HG02610 (cell line): ENCODE results near the gene SEC16A.

Experiments used
- ATAC-seq: cut with Tn5 transposase; IDR thresholded peaks from one replicate; pipeline ENCODE4 v1.9.1; 2021; ENCODE audit warnings: mild to moderate bottlenecking, moderate library complexity; ENCODE audit not compliant: unreplicated experiment

Gene SEC16A

DNA sequence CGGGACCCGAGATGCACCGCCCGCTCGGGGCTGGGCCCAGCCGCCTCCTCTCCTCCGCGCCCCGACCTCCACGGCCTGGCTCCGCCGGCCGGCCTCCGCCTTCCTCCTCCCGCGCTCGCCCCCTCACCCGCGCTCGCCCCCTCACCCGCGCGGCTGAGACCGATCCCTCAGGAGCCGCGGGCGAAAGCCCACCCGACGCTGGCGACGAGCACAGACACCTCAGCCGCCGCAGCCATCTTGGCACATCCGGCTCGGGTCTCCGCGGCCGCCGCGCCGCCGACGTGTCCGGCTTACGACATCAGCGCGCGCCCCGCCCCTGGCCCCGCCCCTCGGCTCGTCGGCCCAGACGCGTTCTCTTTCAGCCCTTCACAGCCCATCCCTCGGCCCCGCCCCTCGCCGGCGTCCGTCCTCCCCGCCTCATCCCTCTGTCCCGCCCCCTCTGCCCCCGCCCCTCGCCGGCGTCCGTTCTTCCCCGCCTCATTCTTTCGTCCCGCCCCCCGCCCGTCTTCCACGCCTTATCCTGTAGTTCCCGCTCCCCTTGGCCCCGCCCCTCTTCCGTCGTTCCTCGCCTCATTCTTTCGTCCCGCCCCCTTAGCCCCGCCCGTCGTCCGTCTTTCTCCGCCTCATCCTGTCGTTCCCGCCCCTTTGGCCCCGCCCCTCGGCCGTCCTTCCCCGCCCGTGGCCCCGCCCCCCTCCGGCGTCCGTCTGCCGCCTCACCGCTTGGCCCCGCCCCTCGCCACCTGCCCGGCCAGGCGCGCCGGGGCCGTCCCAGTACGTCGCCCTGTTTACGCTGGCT, at the start of gene SEC16A:
TSS of gene SEC16A (minus strand) at position 248 of the 796 bp plus-strand sequence. CDS start 5,425 bp downstream, outside the sequence.
- peak; percentile 60 for ATAC-seq

DNA sequence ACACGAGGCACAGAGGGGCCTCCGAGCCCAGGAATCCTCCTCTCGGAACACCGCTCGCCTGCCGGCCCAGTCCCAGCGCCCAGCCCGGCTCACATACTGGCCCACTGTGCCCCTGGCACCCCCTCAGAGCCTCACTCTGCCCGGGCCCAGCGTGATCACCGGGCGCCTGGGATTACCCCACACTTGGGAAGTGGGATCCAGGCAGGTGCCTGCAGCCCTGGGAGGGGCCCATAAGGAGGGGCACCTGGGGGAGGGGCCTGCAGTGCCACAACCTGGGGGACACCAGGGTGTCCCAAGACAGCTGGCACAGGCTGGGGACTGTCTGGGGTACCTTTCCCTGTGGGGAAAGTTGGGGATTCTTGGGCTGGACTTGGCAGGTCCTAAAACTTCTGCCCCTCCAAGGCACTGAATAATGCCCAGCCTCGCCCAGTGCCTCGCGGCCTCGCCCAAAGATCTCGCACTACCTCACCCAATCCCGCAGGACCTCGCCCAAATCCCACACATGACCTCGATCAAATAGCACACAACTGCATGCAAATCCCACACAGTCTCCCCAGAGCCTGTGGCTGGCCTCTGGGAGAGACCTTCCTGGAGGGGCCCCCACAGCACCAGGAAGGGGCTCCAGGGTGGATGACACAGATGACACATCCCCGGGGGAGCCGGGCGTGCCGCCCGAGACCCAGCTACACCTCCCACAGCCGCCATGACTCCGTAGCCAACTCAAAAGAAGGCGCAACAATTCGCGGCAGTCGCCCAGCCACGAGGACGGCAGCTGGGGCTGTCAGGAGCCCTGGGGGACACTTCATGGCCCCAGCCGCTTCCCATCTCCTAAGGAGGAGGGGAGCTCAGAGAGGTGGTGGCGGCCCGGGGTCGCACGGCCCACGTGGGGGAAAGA, 49.3 kb upstream of the SEC16A start:
- no peak for ATAC-seq

GRCh38 chr9:136531186-136531903, 48.5 kb upstream of the SEC16A start:
- no peak for ATAC-seq

DNA sequence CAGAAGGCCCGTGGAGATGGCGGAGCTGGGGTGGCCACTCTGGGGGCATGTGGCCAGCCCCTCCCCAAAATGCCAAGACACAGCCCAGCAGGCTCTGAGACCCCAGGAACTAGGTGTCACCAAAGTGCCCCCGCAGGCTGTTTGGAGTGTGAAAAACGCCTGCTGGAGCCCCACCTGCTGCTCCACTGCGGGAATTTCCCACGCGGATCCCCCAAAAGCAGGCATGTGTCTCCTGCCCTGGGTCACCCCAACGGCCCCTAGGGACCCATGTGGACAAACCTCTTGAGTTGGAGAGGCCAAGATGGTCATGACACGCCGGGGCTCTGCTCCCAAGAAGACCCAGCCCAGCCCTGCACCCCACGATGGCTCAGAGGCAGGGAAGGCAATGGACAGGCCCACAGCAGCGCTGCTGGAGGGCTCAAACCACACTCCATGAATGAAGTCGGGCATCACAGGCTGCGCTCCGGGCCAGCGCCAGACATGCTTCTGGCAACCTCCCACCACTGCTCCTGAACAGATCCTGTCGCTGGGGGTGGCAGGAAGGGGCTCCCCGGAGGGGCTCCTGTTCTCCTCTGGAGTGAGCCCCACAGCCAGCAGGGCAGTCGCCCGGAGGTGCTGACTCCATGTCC, 47.7 kb upstream of the SEC16A start:
- ATAC-seq: no peak

DNA sequence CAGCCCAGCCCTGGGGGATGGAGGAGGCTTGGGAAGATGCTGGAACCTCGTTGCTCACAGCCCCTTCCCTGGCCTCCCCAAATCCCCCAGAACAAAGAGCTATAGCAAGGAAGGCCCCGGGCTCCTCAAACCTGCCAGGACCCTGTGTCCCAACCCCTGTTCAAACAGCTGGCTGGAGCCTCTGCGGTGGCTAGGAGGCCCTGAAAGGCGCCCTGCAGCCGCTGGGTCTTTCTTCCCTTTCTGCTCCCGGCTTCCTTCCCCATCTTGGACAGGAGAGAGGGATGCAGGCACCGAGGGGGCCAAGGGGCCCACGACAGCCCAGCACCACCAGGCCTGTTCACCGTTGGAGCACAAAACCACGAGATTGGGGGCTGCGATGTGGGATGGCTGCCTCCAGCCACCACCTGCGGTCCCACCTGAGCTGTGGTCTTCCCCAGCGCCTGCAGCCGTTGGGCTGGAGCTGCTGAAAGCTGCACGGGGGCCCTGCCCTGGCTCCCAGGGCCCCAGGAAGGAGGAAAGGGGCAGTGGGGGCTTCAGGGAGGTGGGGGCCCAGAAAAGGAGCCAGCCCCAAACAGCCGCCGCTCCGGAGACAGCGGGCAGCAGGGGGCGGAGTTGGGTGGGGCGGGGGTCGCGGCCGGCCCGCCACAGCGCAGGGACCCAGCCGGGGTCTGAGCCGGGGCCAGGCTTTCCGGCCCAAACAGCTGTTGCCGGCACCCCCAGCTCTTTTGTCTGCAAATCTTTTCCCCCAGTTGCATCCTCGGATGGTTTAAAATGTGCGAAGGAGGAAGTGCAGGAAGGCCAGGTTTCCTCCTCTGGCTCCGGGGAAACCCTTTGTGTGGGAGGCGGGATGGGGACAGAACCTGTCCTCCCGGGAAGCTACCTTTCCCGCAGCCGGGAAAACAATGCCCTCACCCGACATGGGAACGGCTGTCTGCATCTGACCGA, 46.9 kb upstream of the SEC16A start:
- ATAC-seq: no peak

- no peak for ATAC-seq
Observed at GRCh38 chr9:136528716-136529341, 46.0 kb upstream of the SEC16A start.

DNA sequence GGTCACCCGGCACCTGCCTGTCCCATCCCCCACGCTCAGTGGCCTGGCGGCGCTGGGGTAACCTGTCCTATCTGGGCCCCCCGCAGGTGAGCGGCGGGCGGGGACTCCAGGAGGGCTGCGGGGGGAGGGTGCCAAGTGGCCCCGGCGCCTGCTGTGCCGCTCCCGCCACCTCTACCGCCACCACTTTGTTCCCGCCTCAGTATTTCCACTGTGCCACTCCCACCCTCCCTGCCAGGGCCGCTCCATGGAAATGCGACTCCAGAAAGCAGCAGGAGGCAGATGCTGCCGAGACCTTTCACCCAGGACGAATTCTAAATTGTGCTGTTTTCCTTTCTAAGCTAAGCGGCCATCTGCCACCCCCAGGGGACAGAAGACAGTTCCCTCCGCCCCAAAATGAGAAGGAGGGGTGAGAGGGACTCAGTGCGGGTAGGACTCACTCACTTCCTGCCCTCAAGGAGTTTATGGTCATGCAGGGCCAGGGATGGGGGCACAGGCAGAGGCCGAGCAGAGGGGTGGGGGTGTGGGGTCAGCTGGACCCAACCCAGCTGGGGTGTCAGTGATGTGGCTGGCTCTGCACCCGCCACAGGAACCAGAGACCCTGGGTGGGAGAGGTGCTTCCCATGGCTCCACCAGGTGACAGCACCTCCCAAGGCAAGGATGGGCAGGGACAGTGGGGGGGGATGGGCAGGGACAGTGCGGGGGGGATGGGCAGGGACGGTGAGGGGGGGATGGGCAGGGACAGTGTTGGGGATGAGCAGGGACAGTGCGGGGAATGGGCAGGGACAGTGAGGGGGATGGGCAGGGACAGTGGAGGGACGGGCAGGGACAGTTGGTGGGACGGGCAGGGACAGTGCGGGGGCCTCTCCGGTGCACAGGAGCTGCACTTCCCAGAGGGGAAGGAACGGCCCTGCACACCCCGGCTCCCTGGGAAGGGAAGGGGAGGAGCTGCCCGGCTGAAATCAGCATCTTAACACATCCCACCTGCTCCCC, 45.2 kb upstream of the SEC16A start:
- no peak for ATAC-seq

GRCh38 chr9:136527131-136527530, 44.3 kb upstream of the SEC16A start:
- ATAC-seq: no peak

- no peak for ATAC-seq
Observed at GRCh38 chr9:136526625-136527066, 43.8 kb upstream of the SEC16A start.

GRCh38 chr9:136525841-136526499, 43.1 kb upstream of the SEC16A start:
- no peak for ATAC-seq

- ATAC-seq: no peak
Observed at GRCh38 chr9:136525207-136525606, 42.4 kb upstream of the SEC16A start.

- no peak for ATAC-seq
Observed at GRCh38 chr9:136522314-136523237, 39.7 kb upstream of the SEC16A start.

- ATAC-seq: no peak
Observed at GRCh38 chr9:136521537-136521936, 38.7 kb upstream of the SEC16A start.

- ATAC-seq: no peak
Observed at GRCh38 chr9:136520053-136520540, 37.3 kb upstream of the SEC16A start.

GRCh38 chr9:136519263-136520052, 36.6 kb upstream of the SEC16A start:
- no peak for ATAC-seq
